ENCODE measurements around the gene CYP39A1.
"Not testable (repeated sequence)": the region's sequence is repeated elsewhere in the genome, so short reads cannot be mapped to it uniquely, and the experiment has no call there.

CYP39A1 gene

DNA sequence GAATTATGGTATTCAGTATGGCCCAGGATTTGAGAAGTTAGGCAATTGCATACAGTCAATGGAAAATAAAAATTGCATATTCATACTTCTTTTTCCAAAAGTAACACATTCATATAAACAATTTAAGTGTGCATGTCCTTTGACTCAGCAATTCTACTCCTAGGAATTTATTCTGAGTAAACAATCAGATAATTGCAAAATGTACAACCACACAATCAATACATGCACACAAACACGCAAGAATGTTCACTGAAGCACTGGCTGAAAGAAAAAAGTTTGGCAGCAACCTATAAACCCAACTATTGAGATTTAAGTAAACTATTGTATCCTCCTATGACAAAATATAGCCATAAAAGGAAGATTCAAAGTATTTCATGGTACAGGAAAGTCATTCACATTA is 1.6 kb downstream of the CYP39A1 start:
- no peak for FAIRE-seq
- DNase-seq (ENCODE audit: insufficient read length, low spot score): no peak

DNA sequence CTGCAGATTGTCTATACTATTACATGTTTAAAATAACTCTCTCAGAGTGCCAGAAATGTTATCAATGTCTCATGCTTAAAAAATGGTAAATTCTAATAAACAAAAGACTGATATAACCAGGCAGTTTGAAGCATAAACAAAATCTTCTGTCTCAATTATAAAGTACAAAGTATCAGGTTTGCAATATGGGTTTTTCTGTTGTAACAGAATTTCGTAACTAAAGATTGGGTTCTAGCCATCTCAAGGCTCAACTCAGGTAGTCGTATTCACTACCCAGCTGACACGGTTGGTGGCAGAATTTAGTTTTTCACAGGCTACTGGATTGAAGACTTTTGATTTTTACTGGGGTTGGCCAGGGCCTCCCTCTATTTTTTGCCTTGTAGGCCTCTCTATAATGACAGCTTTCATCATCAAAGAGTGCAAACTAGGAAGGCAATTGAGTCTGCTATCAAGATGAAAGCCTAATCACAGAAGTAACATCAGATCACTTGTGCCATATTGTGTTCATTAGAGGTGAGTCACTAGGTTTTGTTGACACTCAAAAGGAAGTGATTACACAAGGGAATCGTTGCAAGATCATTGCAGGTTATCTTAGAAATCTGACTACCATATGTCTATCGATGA is 3.6 kb downstream of the CYP39A1 start:
- FAIRE-seq: no peak

DNA sequence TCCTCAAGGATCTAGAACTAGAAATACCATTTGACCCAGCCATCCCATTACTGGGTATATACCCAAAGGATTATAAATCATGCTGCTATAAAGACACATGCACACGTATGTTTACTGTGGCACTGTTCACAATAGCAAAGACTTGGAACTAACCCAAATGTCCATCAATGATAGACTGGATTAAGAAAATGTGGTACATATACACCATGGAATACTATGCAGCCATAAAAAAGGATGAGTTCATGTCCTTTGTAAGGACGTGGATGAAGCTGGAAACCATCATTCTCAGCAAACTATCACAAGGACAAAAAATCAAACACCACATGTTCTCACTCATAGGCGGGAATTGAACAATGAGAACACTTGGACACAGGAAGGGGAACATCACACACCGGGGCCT is 4.5 kb downstream of the CYP39A1 start:
- not testable (repeated sequence) for FAIRE-seq; DNase-seq (ENCODE audit: insufficient read length, low spot score)

More for the DNA sequence above, 3.6 kb downstream of the CYP39A1 start:
- no peak for DNase-seq (ENCODE audit: insufficient read length, low spot score)

DNA sequence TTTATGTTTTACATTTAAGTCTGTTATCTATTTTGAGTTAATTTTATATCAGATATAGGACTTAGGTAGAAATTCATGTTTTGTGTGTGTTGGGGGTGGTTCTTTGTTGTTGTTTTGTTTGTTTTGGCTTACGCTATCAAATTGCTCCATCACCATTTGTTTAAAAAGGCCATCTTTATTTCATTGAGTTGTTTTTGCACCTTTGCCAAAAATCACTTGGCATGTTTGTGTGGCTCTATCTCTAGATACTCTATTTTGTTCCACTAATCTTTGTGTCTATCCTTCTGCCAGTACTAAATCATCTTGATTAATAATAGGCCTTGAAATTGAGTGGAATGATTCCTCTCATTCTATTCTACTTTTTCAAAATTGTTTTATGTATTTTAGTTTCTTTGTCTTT is 7.4 kb downstream of the CYP39A1 start:
- FAIRE-seq (no peak), DNase-seq (ENCODE audit: insufficient read length, low spot score) (no peak)

DNA sequence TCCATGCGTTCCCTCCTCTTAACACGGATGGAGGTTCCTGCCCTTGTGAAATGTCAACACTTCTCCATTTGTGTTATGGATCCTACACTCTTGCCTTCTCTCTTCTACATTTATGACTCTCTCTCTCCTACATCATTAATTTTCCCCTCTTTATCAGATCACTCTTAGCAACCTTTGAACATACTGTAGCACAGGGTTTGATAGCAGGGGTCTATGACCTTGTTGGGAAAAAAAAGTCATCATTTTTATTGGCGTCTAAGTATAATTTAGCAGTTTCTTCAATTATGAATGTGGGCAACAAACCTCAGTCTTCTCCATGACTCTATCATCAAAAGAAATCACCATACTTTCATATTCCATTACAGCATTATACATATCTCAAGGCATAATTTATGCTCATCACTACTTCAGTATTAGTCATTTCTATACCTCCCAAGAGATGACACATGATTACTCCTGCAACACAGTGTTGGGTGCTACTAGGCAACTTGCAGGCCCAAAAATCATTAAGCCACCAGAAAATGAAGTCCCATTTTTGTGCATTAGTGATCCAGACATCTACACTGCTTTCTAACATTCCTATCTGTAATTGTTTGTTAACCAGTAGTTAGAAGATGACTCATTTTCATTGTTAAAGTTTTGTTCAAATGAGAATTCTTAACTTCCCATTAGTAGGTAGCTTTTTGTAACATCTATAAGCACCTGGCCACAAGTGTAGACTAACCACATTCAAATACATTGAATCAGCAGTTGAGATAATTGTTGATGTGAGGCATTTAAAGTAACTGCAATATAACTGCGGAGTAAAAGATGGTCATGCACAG is 9.5 kb downstream of the CYP39A1 start:
- FAIRE-seq (no peak), DNase-seq (ENCODE audit: insufficient read length, low spot score) (no peak)

DNA sequence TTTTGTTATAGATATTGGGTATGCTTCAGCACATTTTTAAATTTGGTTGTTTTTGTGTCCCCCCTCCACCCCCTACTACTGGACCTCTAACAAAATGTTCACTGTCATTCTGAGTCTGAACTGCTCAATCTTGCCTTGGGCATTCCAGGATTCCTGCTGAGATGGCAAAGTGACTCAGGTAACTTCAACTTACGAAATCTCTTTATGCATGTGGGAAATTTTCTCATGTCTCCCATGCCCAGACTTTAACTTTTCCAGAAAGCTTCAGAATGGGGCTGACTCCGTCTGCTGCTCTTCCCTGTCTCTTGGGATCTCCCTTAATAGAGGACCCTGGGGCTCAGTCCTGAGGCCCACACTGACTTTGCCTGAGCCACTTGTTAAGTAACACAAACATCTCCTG is 14.0 kb downstream of the CYP39A1 start:
- no peak for FAIRE-seq

DNA sequence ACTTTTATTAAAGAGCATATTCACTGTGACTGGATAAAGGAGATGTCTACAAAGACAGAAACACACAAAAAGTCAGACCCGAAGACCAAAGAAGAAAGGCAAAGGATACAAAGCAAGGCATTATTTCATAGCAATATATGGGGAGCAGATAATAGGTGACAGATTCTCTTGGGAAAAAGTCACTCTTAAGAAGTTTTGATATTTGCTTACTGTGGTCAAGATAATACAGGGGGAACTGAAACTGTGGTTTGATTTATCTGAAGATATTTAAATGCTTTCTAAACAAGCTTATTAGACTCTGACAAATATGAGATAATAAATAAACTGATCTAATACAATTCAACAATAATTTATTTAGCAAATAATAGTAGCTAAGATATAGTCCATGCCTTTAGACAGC is 14.7 kb downstream of the CYP39A1 start:
- FAIRE-seq (no peak), DNase-seq (ENCODE audit: insufficient read length, low spot score) (no peak)

More for the DNA sequence above, 14.0 kb downstream of the CYP39A1 start:
- DNase-seq (ENCODE audit: insufficient read length, low spot score): no peak

DNA sequence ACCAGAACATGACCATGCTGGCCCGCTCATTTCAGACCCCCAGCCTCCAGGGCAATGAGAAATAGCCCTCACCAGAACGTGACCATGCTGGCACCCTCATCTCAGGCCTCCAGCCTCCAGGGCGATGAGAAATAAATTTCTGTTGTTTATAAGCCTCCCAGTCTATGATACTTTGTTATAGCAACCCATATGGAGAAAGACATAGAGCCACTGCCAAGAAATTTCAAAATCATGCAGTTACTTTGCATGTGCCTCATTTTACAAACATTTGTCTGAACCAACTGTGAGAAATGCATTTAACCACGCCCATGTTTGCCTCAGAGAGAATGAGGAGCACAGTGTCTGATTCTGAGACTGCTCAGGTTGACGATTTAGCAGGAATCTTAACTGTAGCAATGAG is 15.5 kb downstream of the CYP39A1 start:
- no peak for DNase-seq (ENCODE audit: insufficient read length, low spot score)
- FAIRE-seq: no peak

DNA sequence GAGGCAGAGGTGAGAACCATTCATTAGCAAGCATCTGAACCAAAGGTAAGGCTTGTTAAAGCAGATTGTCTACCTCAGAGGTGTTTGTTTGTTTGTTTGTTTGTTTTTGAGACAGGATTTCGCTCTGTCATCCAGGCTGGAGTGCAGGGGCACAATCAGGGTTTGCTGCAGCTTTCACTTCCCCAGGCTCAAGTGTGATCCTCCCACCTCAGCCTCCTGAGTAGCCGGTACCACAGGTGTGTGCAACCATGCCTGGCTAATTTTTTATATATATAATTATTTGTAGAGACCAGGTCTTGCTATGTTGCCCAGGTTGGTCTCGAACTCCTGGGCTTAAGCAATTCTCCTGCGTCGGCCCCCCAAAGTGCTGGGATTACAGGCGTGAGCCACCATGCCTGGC is 17.2 kb downstream of the CYP39A1 start:
- FAIRE-seq (no peak), DNase-seq (ENCODE audit: insufficient read length, low spot score) (no peak)

DNA sequence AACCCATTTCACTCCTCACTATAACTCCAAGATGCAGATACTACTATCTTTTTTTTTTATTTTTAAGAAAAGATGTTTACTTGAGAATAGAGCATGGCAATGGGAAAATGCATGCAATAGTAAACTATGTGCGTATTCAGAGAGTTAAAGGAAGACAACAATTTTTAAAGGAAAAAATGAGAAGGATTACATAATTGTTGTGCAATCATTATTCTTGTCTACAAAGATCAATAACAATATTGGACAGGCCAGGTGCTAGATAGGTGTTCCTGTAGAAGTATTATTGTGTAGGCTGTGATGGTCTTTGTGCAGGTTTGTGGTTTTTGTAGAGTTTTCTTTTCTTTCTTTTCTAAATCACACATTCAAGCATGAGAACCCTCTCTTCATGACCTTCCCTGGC is 20.6 kb downstream of the CYP39A1 start:
- no peak for FAIRE-seq
- no peak for DNase-seq (ENCODE audit: insufficient read length, low spot score)

DNA sequence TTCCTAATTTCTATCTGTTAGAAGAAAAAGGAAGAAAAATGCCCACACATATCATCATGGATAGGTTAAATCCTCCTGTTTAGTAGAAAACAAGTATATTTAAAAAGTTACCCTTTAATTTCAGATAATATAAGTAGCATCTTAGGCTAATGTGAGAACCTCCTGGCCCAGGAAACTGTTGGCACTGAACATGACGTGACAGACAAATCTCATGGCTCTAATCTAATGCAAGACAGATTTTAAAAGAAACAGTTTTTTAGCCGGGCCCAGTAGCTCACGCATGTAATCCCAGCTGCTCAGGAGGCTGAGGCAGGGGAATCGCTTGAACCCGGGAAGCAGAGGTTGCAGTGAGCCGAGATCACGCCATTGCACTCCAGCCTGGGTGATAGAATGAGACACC is 22.9 kb downstream of the CYP39A1 start:
- no peak for FAIRE-seq

DNA sequence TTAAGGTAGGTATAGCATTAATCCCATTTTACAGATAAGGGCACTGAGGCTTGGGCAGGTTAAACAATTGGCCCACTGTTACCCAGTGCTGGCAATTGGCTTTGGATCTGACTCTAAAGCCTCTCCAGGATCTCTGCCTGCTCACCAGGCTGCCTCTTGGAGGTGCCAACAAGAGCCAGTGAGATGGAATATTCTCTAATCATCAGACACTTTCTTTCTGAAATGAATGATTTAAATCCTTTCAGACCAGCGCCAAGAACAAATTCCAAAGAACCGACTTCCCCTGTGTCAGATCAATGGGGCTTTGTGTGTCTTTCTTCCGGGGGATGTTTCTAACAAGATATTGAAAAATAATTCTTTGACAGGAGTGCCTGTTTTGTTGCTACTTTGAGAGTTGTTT is 23.6 kb downstream of the CYP39A1 start:
- DNase-seq (ENCODE audit: insufficient read length, low spot score) (no peak), FAIRE-seq (no peak)

More for the DNA sequence above, 22.9 kb downstream of the CYP39A1 start:
- no peak for DNase-seq (ENCODE audit: insufficient read length, low spot score)

DNA sequence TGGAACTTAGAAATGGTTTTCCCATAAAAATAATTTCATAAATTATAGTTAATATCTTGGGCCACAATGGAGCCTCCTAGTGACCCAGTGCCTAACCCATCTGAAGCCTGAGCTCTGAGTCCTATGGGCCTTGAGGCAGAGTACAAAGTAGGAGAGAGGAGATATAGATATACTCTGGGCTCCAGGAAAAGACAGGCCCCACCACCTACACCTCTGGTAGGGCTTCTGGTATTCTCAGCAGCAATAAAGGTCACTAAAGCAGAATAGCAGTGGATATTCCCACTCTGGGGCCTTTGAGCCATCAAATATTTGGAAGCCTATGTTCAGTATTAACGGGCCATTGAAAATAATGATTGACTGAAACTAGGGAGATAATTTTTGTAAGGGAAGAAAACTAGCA is 24.1 kb downstream of the CYP39A1 start:
- DNase-seq (ENCODE audit: insufficient read length, low spot score): no peak
- FAIRE-seq: no peak

DNA sequence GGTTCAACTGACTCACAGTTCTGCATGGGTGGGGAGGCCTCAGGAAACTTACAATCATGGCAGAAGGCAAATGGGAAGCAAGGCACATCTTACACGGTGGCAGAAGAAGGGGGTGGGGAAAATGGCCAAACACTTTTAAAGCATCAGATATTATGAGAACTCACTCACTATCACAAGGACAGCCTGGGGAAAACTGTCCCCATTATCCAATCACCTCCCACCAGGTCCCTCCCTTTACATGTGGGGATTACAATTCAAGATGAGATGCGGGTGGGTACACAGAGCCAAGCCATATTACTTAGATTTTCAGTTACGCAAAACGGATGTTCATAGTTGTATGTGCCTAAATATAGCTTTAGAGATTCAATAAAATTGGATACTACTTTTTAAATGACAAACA is 25.6 kb downstream of the CYP39A1 start:
- no peak for FAIRE-seq
- no peak for DNase-seq (ENCODE audit: insufficient read length, low spot score)

DNA sequence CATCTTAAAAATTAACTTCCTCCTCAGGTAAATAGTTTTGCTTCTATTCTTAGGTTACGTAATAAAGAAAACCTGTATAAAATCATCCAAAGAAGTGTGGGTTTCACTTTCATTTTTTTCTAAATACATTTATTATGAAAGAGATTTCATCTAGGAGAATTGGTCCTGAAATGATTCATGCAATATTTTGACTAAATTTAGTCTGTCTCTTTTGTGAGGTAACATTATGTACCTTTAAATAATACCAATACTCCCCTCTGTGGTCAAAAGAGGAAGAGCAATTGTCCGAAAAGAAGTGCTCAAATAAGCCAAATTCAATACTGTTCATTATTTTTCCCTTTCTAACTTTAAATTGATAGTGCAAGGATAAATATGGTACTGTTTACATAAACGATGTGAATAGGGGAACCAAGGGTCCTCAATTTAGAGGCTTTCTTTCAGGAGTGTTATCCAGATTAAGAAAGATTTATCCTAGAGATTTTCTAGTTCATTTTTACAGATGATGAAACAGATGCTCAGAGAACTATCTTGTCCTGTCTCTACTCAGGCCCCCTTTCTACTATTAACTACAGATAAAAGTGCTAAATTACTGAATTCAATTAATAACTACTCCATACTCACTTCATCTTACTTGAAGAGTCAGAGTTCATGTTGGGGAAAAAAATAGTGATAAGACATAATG is 26.2 kb downstream of the CYP39A1 start:
- DNase-seq (ENCODE audit: insufficient read length, low spot score): no peak

DNA sequence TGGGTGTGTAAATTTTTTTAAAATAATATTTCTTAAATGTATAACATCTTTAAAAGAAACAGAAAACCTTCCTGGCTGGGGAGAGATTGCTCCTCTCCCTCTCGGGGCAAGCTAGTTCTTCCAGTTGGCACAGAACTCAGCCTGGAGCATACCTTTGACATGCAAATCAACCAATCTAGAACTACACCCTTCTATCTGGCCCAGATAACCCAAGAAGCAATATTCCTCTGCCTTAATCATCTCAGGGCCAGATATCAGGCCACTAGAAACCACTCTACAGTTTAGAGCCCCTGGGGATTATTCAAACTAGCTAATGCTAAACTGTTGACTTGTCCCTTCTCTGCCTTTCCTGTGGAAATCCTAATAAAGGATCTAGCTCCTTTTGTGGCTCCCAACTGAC is 33.9 kb downstream of the CYP39A1 start:
- no peak for DNase-seq (ENCODE audit: insufficient read length, low spot score)
- no peak for FAIRE-seq

More for the DNA sequence above, 26.2 kb downstream of the CYP39A1 start:
- peak; percentile 44 for FAIRE-seq

DNA sequence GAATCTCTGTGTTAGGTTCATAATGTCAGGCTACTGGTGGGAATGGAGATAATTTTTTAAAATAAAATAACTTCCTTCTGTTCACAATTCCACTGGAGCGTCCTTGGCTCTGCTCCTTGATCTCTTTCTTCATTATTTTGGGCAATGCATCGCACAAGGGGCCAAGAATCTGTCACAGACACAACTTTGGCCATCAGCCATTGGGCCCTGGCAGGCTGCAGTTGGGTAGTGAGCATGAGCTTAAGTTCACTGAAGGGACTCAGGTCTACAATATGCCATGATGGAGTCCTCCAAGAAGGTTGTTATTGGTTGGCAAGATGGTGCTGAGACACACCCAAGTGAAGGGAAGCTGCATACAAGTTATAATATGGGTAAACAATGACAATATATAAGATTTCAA is 40.0 kb downstream of the CYP39A1 start:
- DNase-seq (ENCODE audit: insufficient read length, low spot score) (no peak), FAIRE-seq (no peak)

DNA sequence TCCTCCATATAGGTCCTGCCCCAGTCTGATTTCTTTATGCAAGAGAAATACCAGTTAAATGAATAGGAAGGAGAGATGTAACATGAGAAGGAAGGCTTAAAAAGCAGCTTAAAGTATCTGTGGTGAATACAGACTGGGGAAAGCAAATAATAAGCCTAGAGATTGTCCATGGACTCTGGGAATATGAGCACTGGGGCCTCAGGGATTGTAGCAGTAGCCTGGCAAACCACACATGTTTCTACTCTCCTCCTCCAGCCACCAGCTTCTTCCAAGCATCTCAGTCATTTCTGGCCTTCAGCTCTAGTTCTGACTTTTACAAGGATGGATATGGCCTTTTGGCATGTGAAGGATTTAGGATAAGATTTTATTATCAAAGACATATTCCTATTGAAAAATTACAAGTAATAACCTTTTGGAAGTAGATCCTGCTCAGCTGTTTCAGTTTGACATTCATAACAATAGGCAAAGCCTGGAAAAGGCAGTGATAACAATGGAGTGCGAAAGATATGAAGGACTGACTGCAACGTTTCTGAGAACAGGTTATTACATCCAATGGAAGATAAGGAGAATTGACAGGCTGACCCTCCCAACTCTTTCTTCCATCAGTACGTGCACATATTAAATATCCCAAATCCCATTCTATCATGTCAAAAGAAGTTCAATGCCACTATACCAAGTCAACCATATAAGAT is 41.6 kb downstream of the CYP39A1 start:
- DNase-seq (ENCODE audit: insufficient read length, low spot score): no peak
- no peak for FAIRE-seq

DNA sequence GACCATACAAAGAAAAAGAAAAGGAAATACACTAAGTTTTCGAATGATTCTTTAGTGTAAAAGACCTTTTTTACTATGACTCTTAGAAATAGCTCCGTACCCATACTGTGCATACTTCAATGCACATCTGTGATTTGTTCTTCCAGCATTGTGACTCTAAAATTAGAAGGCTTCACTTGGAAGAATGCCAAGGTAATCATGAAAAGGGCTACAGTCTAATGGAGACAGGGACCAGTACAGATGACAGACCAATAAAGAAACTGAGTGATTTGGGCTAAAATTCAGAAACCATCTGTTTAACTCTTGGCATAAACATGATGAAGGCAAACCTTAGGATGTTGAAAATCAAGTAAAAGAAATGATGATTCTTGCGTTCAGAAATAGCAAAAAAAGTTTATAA is 46.3 kb downstream of the CYP39A1 start:
- FAIRE-seq (no peak), DNase-seq (ENCODE audit: insufficient read length, low spot score) (no peak)

DNA sequence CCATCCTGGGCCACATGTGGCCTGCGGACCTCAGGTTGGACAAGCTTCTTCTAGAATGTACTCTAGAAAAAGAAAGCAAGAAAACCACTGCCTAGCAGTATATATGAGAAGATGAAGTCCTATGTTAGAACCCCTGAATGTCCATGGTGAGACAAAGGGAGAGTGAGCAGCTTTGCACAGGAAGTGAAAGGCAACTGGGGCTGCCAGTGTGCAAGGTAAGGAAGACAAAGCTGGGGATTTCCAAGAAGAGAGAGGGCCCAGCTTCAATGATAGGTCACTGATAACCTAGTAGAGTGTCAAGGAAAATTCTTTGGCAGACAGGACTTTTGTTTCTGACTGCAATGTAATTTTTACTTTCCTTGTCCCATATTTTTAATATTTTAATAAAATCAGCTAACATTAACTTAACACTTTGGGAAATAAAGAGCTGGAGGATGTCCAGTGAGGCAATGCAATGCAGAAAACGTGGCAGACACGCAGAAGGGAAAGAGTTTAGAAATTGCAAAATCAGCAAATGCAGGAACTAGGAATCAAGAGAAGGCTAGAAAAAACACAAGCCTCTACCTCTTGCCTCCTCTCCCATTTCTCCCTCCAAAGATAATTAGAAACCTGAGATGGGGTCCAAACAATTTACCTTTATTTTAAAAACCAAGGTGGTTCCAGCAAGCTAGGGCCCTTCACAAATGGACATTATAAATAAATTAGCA is 47.4 kb downstream of the CYP39A1 start:
- DNase-seq (ENCODE audit: insufficient read length, low spot score): no peak
- FAIRE-seq: peak; percentile 65

DNA sequence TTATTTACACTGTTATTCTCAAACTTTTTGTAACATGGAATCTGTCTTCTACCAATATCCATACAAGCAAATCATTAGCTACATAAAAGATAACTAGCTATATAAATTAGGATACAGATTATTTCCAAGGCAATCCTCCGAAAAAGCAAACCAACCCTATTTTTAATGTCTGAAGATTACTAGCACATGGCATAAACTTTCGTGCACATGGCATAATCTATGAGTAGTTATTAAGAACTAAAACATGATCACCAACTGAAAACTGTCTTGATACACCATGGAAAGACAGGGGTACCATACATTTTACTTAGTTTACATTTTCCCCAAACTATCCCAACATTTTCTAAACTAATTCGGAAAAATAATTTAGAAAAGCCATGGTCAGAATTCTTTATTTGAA is 54.4 kb downstream of the CYP39A1 start:
- FAIRE-seq (no peak), DNase-seq (ENCODE audit: insufficient read length, low spot score) (no peak)

Measured in GM19239 (cell line).